IPS DF 6.9 (cell line): ENCODE data around the gene SMG6.

Experiments used
- DNase-seq: peaks from one replicate; pipeline ENCODE4 v3.0.0-alpha.2; 2013; ENCODE audit warnings: low read depth, low spot score
- H3K27ac ChIP-seq: one replicate; pipeline ENCODE4 v1.5.1; 2013; ENCODE audit warnings: low read length, control low read depth
- H3K27me3 ChIP-seq: 2 replicates; pipeline ENCODE4 v1.6.1; 2013; ENCODE audit warnings: mild to moderate bottlenecking, low read length; ENCODE audit not compliant: control insufficient read depth, insufficient read depth
- H3K36me3 ChIP-seq: 2 replicates; pipeline ENCODE4 v1.6.1; 2013; ENCODE audit warnings: low read length; ENCODE audit not compliant: control insufficient read depth, insufficient read depth
- H3K4me1 ChIP-seq: 2 replicates; pipeline ENCODE4 v1.6.1; 2013; ENCODE audit warnings: low read length; ENCODE audit not compliant: control insufficient read depth, insufficient read depth
- H3K4me3 ChIP-seq: 2 replicates; pipeline ENCODE4 v1.5.1; 2013; ENCODE audit warnings: mild to moderate bottlenecking, low read length
- H3K9me3 ChIP-seq: 2 replicates; pipeline ENCODE4 v1.6.1; 2013; ENCODE audit warnings: low read length, inconsistent platforms; ENCODE audit not compliant: control insufficient read depth, insufficient read depth
- WGBS: extraction: QIAGEN DNeasy Blood & Tissue Kit; methylation state at CpG from one replicate; pipeline ENCODE4 v1.1.7; 2013; ENCODE audit warnings: mixed read lengths, missing lambda C conversion rate; ENCODE audit not compliant: insufficient read length, insufficient coverage; 5-methylcytosine and 5-hydroxymethylcytosine counted together

SMG6 gene

DNA sequence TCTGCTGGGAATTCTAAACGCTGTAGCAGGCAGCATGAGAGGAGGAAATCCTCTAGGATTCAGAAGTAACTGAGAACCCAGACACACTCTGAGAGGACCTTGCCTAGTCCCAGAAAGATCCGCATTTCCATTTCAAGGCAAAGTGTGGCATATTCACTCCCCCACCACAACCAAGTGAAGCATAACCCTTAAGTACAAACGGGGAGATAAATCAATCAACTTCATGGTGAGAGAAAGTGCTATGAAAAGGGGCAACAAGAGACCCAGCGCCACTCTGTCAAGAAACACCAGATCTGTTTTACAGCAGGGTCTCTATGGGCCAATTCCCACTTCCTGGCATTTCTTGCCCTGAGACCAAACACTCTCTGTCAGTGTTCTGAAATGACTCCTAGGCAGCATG is 68.3 kb downstream of the SMG6 start:
- no CpG with 5 or more reads among the region's 4 CpGs for WGBS
- H3K4me1 ChIP-seq = no peaks in the 10 kb centered on the region
- 0 out of 2 replicates have a peak, but pooled peaks cover 4% of the 10 kb centered on the region for H3K36me3 ChIP-seq

DNA sequence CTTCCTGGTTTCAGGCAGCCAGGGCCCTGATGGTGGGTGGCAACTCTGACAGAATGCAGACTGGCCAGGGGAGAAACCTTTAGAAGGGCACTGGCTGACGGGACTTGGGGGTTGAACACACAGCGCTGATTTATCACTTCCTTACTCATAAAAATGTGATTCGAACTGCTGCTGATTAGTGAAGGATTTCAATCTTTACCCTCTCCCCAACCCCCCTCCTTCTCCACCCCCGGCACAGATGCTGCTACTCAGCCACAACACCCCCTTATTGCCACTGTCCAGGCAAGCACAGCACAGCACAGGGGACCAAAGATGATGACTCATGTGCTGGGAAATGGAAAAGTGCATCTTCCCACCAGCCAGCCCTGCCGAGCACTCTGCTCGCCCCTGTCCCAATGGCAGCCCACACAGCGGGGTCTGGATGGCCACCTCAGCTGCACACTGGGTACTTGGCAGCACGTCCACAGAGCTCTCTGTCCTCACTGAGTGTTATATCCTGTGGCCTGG is 70.1 kb downstream of the SMG6 start:
- WGBS = no CpG with 5 or more reads among the region's 8 CpGs
- 0 out of 2 replicates have a peak, but pooled peaks cover 4% of the 10 kb centered on the region for H3K36me3 ChIP-seq
- H3K27ac ChIP-seq = no peak overlapping the region
- no peak for DNase-seq
- H3K4me1 ChIP-seq = no peaks in the 10 kb centered on the region
- no peaks in the 10 kb centered on the region for H3K27me3 ChIP-seq
- no peaks in the 10 kb centered on the region for H3K9me3 ChIP-seq
- H3K4me3 ChIP-seq = no peak overlapping the region

More for the DNA sequence above, 68.3 kb downstream of the SMG6 start:
- Histone ChIP-seq H3K9me3 (no peaks in the 10 kb centered on the region), H3K27ac (no peak overlapping the region), H3K27me3 (no peaks in the 10 kb centered on the region), H3K4me3 (no peak overlapping the region)
- no peak for DNase-seq

DNA sequence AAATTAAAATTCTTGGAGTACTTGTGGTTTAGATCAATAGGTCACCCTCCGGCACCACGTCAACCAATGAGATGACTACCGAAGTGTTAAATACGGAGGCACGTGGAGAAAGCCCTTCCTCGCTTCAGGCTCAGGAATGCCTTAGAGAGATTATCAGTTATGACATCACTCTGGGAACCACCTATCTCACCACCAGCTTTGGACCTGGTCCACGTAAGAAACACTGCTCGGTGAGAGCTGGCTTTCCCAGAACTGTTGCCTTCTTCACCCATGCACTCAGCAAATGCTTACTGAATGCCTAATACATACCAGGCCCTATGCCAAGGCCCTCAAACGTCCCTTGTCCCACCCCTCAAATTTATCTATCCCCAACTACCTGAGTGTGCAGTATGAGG is 71.3 kb downstream of the SMG6 start:
- H3K27me3 ChIP-seq = no peaks in the 10 kb centered on the region
- H3K4me3 ChIP-seq = no peak overlapping the region
- no peak for DNase-seq
- H3K9me3 ChIP-seq = no peaks in the 10 kb centered on the region
- H3K36me3 ChIP-seq = 0 out of 2 replicates have a peak, but pooled peaks cover 4% of the 10 kb centered on the region
- no peaks in the 10 kb centered on the region for H3K4me1 ChIP-seq
- WGBS = no CpG with 5 or more reads among the region's 9 CpGs
- no peak overlapping the region for H3K27ac ChIP-seq

DNA sequence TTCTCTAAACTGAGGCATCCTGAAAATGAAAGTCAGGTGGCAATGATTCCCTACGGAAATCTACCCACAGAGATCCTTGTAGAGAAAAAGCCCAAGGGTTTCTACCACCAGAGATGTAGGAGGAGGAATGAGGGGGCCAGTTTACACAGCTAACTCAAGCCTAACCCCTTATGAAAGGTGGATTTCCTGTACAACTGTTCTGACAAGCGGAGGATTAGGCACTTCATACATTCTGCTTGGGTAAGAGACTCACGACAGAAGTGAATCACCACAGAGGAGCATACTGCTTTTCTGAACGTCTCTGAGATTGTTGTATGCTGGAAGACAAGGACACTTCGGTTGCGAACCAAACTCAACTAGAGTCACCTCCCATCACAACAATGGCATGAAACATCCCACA is 72.7 kb downstream of the SMG6 start:
- no peak for DNase-seq
- Histone ChIP-seq H3K27me3 (no peaks in the 10 kb centered on the region), H3K36me3 (0 out of 2 replicates have a peak, but pooled peaks cover 4% of the 10 kb centered on the region), H3K4me1 (no peaks in the 10 kb centered on the region), H3K4me3 (no peak overlapping the region), H3K27ac (no peak overlapping the region), H3K9me3 (no peaks in the 10 kb centered on the region)
- no CpG with 5 or more reads among the region's 6 CpGs for WGBS

DNA sequence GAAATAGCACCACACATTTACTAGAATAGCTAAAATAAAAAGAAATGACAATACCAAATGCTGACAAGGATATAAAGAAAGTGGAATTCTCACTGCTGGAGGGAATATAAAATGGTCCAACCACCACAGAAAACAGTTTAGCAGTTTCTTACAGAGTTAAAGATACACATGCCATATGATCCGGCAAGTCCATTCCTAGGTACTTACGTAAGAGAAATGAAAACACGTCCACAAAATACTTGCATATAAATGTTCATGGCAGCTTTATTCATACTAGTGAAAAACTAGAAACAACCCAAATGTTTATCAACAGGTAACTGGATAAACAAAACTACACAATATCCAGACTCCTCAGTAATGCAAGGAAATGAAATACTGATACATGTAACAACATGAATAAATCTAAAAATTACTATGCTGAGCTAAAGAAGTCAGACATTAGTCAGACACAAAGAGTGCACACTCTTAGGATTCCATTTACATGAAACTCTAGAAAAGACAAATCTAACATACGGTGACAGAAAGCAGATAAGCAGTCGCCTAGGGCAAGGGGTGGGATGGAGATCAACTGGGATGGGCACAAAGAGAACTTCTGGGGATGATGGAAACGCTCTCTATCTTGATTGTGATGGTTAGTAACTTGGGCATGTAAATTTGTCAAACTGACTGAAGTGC is 76.4 kb downstream of the SMG6 start:
- DNase-seq = no peak
- no peak overlapping the region for H3K4me3 ChIP-seq
- no peaks in the 10 kb centered on the region for H3K27me3 ChIP-seq
- H3K27ac ChIP-seq = no peak overlapping the region
- H3K4me1 ChIP-seq = no peaks in the 10 kb centered on the region
- H3K36me3 ChIP-seq = no peaks in the 10 kb centered on the region
- no CpG with 5 or more reads among the region's 6 CpGs for WGBS
- H3K9me3 ChIP-seq = no peaks in the 10 kb centered on the region

DNA sequence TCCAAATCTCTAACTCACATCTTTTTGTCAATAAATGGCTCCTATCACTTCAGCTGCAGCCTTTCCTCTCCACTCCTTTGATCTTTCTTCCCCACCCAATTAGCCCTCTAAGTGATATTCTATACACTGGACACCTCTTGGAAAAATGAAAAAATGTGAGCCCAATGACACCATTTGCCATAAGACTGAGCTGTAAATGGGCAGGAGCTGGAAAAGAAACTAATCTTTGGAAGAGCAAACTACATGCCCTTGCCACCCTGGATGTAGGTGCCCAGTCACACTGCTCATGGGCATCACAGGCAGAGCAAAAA is 80.0 kb downstream of the SMG6 start:
- Histone ChIP-seq H3K4me3 (no peak overlapping the region), H3K9me3 (no peaks in the 10 kb centered on the region), H3K27ac (no peak overlapping the region), H3K27me3 (no peaks in the 10 kb centered on the region), H3K4me1 (no peaks in the 10 kb centered on the region), H3K36me3 (no peaks in the 10 kb centered on the region)
- DNase-seq = no peak

DNA sequence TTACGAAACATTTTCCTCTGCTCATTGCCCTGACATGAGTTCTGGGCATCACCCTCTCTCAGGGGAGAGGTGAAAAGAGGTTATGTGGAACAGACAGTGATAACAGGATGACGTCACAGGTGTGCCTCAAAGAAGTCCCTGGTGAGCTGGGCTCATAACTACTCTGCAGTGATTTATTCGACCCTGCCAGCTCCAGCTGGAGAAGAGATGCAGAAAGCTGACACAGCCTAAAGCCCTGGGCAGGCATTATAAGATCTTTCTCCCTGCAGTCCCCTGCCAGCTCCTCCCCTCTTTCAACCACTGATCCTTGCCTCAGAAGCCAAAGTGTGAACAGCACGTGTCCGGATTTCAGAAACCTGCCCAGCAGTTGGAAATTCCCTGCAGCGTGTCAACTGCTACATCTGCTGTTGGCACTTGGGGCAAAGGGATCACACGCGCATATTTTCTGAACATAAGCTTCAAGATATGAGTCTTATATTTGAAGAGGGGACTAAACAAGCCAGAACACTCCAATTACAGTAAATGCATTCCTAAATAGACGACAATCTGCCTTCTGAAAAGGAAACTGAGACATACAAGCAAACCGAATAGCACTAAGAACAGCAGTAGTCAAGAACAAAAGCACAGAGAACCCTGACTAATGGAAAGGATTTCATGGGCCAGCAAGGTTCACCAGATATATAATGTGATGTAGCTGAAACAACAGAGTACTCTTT is 80.5 kb downstream of the SMG6 start:
- Histone ChIP-seq H3K4me1 (no peaks in the 10 kb centered on the region), H3K27ac (no peak overlapping the region), H3K4me3 (no peak overlapping the region), H3K36me3 (no peaks in the 10 kb centered on the region), H3K9me3 (no peaks in the 10 kb centered on the region), H3K27me3 (no peaks in the 10 kb centered on the region)
- no peak for DNase-seq
- WGBS = no CpG with 5 or more reads among the region's 10 CpGs

DNA sequence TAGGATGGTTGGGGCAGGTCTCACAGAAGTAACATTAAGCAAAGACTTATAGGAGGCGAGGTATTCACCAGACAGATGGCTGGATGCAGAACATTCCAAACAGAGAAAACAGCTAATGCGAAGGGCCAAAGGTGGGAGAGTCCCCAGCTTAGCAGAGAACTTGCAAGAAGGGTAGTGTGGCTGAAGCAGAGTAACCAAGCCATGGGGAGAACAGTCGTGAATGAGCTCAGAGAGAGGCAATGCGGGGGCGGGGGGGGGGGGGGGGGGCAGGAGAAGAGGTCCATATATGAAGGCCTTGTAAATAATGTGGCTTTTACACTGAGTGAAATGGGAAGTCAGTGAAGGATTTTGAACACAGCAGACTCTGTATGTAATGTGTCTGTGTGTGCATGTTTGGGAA is 81.3 kb downstream of the SMG6 start:
- DNase-seq = no peak
- H3K9me3 ChIP-seq = no peaks in the 10 kb centered on the region
- no peaks in the 10 kb centered on the region for H3K36me3 ChIP-seq
- no peak overlapping the region for H3K4me3 ChIP-seq
- no peaks in the 10 kb centered on the region for H3K4me1 ChIP-seq
- no peaks in the 10 kb centered on the region for H3K27me3 ChIP-seq
- no peak overlapping the region for H3K27ac ChIP-seq
- WGBS = no CpG with 5 or more reads among the region's 5 CpGs

DNA sequence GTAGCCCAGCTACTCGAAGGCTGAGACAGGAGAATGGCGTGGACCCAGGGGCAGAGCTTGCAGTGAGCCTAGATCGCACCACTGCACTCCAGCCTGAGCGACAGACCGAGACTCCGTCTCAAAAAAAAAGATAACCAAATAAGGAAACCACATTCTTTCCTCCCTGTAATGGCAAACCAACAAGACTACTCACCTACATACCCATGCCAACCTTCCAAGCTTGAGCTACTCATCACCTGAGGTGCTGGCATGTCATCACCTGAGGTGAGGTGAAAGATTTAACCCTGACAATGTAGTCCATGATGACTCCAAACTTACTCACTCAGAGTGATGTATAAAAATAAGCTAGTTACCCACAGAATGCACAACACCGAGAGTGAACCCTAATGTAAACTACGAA is 85.2 kb downstream of the SMG6 start:
- Histone ChIP-seq H3K27ac (no peak overlapping the region), H3K4me3 (no peak overlapping the region), H3K4me1 (no peaks in the 10 kb centered on the region), H3K9me3 (no peaks in the 10 kb centered on the region), H3K27me3 (no peaks in the 10 kb centered on the region), H3K36me3 (no peaks in the 10 kb centered on the region)
- DNase-seq = no peak
- WGBS = no CpG with 5 or more reads among the region's 8 CpGs

DNA sequence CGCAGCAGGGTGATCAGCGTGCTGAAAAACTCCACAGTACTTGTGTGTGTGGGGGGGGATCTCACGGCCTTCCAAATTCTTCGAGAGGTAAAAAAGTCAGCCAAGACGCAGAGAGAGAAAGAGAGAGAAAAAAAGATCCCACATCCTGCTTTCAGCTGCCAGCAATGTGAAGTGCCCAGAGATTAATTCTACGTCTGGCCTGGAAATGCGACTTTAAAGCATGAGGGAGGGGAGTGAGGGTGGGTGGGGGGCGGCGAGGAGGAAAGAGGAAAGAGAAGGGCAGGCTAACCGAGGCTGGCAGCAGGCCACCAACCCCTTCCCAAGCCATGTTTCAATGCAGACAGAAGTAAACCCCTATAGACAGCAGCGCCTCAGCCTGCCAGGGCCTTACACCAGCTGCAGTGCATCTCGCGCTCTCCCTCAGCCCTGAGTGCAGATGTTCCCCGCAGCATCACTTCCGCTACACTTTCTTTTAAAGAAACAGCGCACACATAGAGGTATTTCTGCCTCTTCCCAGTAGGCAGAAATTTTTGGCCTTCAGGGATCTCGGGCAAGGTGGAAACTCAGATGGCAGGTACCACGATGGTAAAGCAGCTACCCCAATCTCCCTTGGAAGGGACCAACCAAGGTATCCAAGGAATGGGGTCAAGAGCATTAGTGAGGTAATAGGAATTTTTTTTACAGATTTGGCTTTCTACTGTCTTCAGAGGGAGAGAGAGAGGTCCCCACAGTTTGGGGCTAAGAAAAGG is 87.8 kb downstream of the SMG6 start:
- no peak for DNase-seq
- Histone ChIP-seq H3K9me3 (no peaks in the 10 kb centered on the region), H3K4me3 (no peak overlapping the region), H3K36me3 (no peaks in the 10 kb centered on the region), H3K27me3 (no peaks in the 10 kb centered on the region), H3K4me1 (no peaks in the 10 kb centered on the region), H3K27ac (no peak overlapping the region)
- WGBS = no CpG with 5 or more reads among the region's 18 CpGs
